ENCODE data around the gene SMIM14.
"Not testable (repeated sequence)": the region's sequence is repeated elsewhere in the genome, so short reads cannot be mapped to it uniquely, and the experiment has no call there.

Gene SMIM14

GRCh38 chr4:39657465-39657864, 18.8 kb upstream of the SMIM14 start:
- TF ChIP-seq CTCF (IDR thresholded peaks at IDR 0.05; ENCODE audit: control insufficient read depth, extremely low read depth, insufficient read depth), result no peak
- H3K4me3 ChIP-seq (ENCODE audit: low read depth, low read length), result no peak overlapping the region
- DNase-seq (ENCODE audit: low read depth), result no peak

- not testable (repeated sequence) for DNase-seq (ENCODE audit: low read depth); H3K4me3 ChIP-seq (ENCODE audit: low read depth, low read length)
Measured at GRCh38 chr4:39656638-39657037, 18.0 kb upstream of the SMIM14 start.

GRCh38 chr4:39655876-39656275, 17.2 kb upstream of the SMIM14 start:
- no peak for TF ChIP-seq CTCF (IDR thresholded peaks at IDR 0.05; ENCODE audit: control insufficient read depth, extremely low read depth, insufficient read depth)
- no peak overlapping the region for H3K4me3 ChIP-seq (ENCODE audit: low read depth, low read length)
- DNase-seq (ENCODE audit: low read depth), result peak; percentile 59

GRCh38 chr4:39655211-39655610, 16.5 kb upstream of the SMIM14 start:
- H3K4me3 ChIP-seq (ENCODE audit: low read depth, low read length), result no peak overlapping the region
- DNase-seq (ENCODE audit: low read depth), result no peak
- TF ChIP-seq CTCF (IDR thresholded peaks at IDR 0.05; ENCODE audit: control insufficient read depth, extremely low read depth, insufficient read depth), result no peak

GRCh38 chr4:39651586-39651985, 12.9 kb upstream of the SMIM14 start:
- not testable (repeated sequence) for DNase-seq (ENCODE audit: low read depth); H3K4me3 ChIP-seq (ENCODE audit: low read depth, low read length)

- no peak for TF ChIP-seq CTCF (IDR thresholded peaks at IDR 0.05; ENCODE audit: control insufficient read depth, extremely low read depth, insufficient read depth)
- no peak overlapping the region for H3K4me3 ChIP-seq (ENCODE audit: low read depth, low read length)
- DNase-seq (ENCODE audit: low read depth), result no peak
Measured at GRCh38 chr4:39649639-39650265, 11.1 kb upstream of the SMIM14 start.

GRCh38 chr4:39648827-39649558, 10.3 kb upstream of the SMIM14 start:
- no peak overlapping the region for H3K4me3 ChIP-seq (ENCODE audit: low read depth, low read length)
- DNase-seq (ENCODE audit: low read depth), result no peak
- TF ChIP-seq CTCF (IDR thresholded peaks at IDR 0.05; ENCODE audit: control insufficient read depth, extremely low read depth, insufficient read depth), result no peak

- H3K4me3 ChIP-seq (ENCODE audit: low read depth, low read length), result no peak overlapping the region
- TF ChIP-seq CTCF (IDR thresholded peaks at IDR 0.05; ENCODE audit: control insufficient read depth, extremely low read depth, insufficient read depth), result no peak
- no peak for DNase-seq (ENCODE audit: low read depth)
Measured at GRCh38 chr4:39648213-39648612, 9.5 kb upstream of the SMIM14 start.

All from LNCaP clone FGC (cell line).